Measurements from ENCODE around the gene MBD3L3. TPM values are rescaled to one million over a fixed set of nuclear protein-coding genes. Genes with fewer than 3 reads are reported as not detected.
"Not testable (repeated sequence)": the region's sequence is repeated elsewhere in the genome, so short reads cannot be mapped to it uniquely, and the experiment has no call there.

The MBD3L3 gene
- total RNA-seq (2022), result not detected in 2 replicates
- Bru-seq, nascent RNA, result not detected
- not detected for BruChase-seq, experiment 1, labeled RNA remaining after a 6-hour chase
- not detected for BruChase-seq, experiment 2, labeled RNA remaining after a 2-hour chase
- long read RNA-seq, result 0 reads

DNA sequence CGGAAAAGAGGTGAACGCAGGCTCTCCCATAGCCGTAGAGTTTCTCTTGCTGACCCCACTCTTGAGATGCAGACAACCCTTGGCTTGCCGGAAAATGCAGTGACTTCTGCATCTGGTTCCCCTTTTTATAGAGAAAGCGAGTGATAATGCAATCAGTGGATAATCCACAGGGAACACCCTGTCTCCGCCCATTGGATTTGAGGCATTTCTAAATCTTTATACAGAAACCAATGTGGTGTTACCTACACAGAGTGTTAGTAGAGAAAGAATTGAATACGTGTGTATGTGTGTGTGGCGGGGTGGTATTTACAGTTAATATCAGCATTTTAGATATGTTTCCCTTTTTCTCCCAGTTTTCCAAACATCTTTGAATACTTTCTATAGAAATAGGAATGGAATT is at the start of gene MBD3L3:
Gene MBD3L3, minus strand, starts transcription at position 101 of the 400 bp plus-strand sequence. Its CDS starts 71 bp downstream, at position 30.
- H3K9me3 Mint-ChIP-seq (ENCODE audit: low read depth, unreplicated experiment); DNase-seq; H3K36me3 Mint-ChIP-seq (ENCODE audit: insufficient read depth, unreplicated experiment); H3K4me3 Mint-ChIP-seq (ENCODE audit: low read depth, unreplicated experiment); CTCF ChIA-PET; H3K27me3 Mint-ChIP-seq (ENCODE audit: unreplicated experiment); H3K27ac Mint-ChIP-seq (ENCODE audit: unreplicated experiment); H3K4me1 Mint-ChIP-seq (ENCODE audit: low read depth, unreplicated experiment); BruUV-seq (replicated peaks); intact Hi-C loops (cut with micrococcal nuclease; ENCODE audit: unreplicated experiment): not testable (repeated sequence)

DNA sequence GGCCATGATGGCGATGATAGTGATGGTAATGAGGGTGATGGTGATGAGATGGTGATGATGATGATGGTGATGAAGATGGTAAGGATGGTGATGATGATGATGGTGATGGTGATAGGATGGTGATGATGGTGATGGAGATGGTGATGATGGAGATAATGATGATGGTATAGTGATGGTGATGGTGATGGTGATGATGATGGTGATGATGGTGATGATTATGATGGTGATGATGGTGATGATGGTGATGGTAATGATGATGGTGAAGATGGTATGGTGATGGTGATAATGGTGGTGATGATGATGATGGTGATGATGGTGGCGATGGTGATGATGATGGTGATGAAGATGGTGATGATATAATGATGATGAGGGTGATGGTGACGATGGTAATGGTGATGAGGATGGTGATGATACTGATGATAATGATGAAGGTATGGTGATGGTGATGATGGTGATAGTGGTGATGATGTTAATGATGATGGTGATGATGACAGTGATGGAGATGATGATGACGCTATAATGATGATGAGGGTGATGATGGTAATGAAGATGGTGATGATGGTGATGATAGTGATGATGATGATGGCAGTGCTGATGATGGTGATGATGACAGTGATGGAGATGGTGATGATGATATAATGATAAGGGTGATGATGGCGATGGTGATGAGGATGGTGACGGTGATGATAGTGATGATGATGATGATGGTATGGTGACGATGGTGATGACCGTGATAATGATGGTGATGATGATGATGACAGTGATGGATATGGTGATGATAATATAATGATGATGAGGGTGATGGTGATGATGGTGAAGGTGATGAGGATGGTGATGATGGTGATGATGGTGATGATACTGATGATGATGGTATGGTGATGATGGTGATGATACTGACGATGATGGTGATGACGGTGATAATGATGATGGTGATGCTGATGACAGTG is 48.5 kb upstream of the MBD3L3 start:
- TF ChIP-seq, protein P1, sequence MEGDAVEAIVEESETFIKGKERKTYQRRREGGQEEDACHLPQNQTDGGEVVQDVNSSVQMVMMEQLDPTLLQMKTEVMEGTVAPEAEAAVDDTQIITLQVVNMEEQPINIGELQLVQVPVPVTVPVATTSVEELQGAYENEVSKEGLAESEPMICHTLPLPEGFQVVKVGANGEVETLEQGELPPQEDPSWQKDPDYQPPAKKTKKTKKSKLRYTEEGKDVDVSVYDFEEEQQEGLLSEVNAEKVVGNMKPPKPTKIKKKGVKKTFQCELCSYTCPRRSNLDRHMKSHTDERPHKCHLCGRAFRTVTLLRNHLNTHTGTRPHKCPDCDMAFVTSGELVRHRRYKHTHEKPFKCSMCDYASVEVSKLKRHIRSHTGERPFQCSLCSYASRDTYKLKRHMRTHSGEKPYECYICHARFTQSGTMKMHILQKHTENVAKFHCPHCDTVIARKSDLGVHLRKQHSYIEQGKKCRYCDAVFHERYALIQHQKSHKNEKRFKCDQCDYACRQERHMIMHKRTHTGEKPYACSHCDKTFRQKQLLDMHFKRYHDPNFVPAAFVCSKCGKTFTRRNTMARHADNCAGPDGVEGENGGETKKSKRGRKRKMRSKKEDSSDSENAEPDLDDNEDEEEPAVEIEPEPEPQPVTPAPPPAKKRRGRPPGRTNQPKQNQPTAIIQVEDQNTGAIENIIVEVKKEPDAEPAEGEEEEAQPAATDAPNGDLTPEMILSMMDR (IDR thresholded peaks at IDR 0.05; ENCODE audit: unreplicated experiment), result no peak
- Mint-ChIP-seq H3K4me3 (ENCODE audit: low read depth, unreplicated experiment) (no peak overlapping the region), H3K4me1 (ENCODE audit: low read depth, unreplicated experiment) (no peaks in the 10 kb centered on the region), H3K27ac (ENCODE audit: unreplicated experiment) (no peak overlapping the region), H3K9me3 (ENCODE audit: low read depth, unreplicated experiment) (no peaks in the 10 kb centered on the region), H3K36me3 (ENCODE audit: insufficient read depth, unreplicated experiment) (no peaks in the 10 kb centered on the region), H3K27me3 (ENCODE audit: unreplicated experiment) (peaks cover under 1% of the 10 kb centered on the region)
- intact Hi-C loops (cut with micrococcal nuclease; ENCODE audit: unreplicated experiment), result no loop called here
- BruUV-seq (replicated peaks), result no TSS peak
- no peak for DNase-seq
- CTCF ChIA-PET, result no interaction called here

DNA sequence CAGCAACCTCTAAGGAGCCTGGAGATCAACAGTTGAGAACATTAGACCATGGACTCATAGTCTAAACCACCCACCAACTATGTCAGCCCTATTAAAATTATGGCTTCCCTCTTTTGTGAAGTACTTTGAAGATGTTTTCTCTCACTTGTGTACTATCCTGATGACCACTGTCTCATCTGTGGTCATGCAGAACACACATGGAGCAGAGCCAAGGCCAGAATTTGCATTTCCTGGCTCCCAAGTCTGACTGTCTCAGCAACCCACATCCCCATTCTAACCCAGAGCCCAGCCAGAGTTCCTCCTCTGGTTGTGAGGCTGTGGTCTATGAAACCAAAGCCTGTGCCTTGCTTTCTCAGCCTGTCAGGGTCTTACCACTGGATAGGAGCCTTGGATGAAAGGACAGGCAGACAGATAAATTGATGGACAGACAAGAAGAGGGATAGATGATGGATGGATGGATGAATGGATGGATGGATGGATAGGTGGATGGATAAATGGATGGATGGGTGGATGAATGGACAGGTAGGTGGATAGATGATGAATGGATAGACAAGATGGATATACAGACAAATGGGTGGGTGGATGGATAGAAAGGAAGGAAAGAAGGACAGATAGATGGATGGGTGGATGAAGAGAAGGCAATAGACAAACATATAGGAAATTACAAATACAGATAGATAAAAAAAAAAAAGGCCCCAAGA is 46.4 kb upstream of the MBD3L3 start:
- intact Hi-C loops (cut with micrococcal nuclease; ENCODE audit: unreplicated experiment), result loop anchor here (5.0 kb wide), 1 partner anchor 237 kb away; no protein-coding TSS in a partner anchor
- Mint-ChIP-seq H3K36me3 (ENCODE audit: insufficient read depth, unreplicated experiment) (no peaks in the 10 kb centered on the region), H3K9me3 (ENCODE audit: low read depth, unreplicated experiment) (no peaks in the 10 kb centered on the region), H3K27me3 (ENCODE audit: unreplicated experiment) (peaks cover 13% of the 10 kb centered on the region), H3K4me3 (ENCODE audit: low read depth, unreplicated experiment) (no peak overlapping the region), H3K27ac (ENCODE audit: unreplicated experiment) (no peak overlapping the region), H3K4me1 (ENCODE audit: low read depth, unreplicated experiment) (no peaks in the 10 kb centered on the region)
- CTCF ChIA-PET, result no interaction called here
- TF ChIP-seq, protein P1 (IDR thresholded peaks at IDR 0.05; ENCODE audit: unreplicated experiment), result no peak
- no TSS peak for BruUV-seq (replicated peaks)
- no peak for DNase-seq

DNA sequence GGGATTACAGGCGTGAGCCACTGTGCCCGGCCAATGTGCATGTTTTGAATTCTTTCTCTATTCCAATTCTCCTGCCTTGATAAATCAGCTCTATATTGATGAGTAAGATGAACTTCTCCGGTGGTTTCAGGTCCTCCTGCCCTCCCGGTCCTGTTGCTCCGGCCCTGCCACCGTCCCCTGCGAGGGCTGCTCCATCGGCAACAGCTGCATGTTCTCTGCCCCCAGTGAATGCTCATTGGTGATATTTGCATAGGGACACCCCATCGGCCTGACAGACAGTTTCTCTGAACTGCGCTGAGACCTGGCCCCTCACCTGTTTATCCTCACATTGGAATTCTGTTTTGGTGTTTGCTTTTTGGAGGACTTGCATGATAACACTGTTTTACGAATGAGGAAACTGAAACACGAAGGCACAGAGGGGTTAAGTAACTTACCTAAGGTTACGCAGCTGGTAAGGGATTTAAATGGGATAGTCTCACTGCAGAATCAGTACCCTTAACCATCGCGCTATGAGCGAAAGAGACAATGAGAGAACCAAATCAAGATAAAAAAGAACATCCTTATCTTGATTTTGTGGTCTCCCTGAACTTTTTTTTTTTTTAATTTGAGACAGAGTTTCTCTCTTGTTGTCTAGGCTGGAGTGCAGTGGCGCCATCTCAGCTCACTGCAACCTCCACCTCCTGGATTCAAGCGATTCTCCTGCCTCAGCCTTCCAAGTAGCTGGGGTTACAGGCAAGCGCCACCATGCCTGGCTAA is 43.2 kb upstream of the MBD3L3 start:
- intact Hi-C loops (cut with micrococcal nuclease; ENCODE audit: unreplicated experiment), result loop anchor here (5.0 kb wide), 1 partner anchor 241 kb away; no protein-coding TSS in a partner anchor
- TF ChIP-seq, protein P1 (IDR thresholded peaks at IDR 0.05; ENCODE audit: unreplicated experiment), result no peak
- no peak for DNase-seq
- no peak overlapping the region for H3K27ac Mint-ChIP-seq (ENCODE audit: unreplicated experiment)
- H3K9me3 Mint-ChIP-seq (ENCODE audit: low read depth, unreplicated experiment), result peaks cover 4% of the 10 kb centered on the region
- peaks cover 13% of the 10 kb centered on the region for H3K27me3 Mint-ChIP-seq (ENCODE audit: unreplicated experiment)
- BruUV-seq (replicated peaks), result no TSS peak
- H3K4me1 Mint-ChIP-seq (ENCODE audit: low read depth, unreplicated experiment), result no peaks in the 10 kb centered on the region
- no peak overlapping the region for H3K4me3 Mint-ChIP-seq (ENCODE audit: low read depth, unreplicated experiment)
- H3K36me3 Mint-ChIP-seq (ENCODE audit: insufficient read depth, unreplicated experiment), result peaks cover 16% of the 10 kb centered on the region
- CTCF ChIA-PET, result interaction anchor here (0.6 to 1.5 kb wide), 6 partner anchors 56 to 703 kb away, joined by 3 to 8 read pairs (median 4); no protein-coding TSS in a partner anchor
